ENCODE results near the gene TNS1.

Gene TNS1

GRCh38 chr2:217954971-217955740, 47.6 kb downstream of the TNS1 start:
- Histone ChIP-seq H3K36me3 (ENCODE audit: control insufficient read depth in 5 of 5, insufficient read depth in 5 of 5, low read length in 5 of 5) (peaks cover 0 to 10% (median 8%) of the 10 kb centered on the region in 5 donors), H3K9me3 (ENCODE audit: control insufficient read depth in 5 of 5, low read length in 5 of 5) (no peaks in the 10 kb centered on the region), H3K4me1 (ENCODE audit: control insufficient read depth in 5 of 5, insufficient read depth in 5 of 5, low read length in 5 of 5) (peaks cover 7 to 73% (median 47%) of the 10 kb centered on the region in 5 donors), H3K9ac (ENCODE audit: low read length in 5 of 5) (peak overlapping the region in 1 of 5 donors; percentile 31), H3K27me3 (ENCODE audit: control insufficient read depth in 5 of 5, insufficient read depth in 4 of 5, low read length in 5 of 5) (no peaks in the 10 kb centered on the region), H3K27ac (ENCODE audit: low read depth, low read length) (peak overlapping the region; percentile 14), H3K4me3 (ENCODE audit: low read depth in 1 of 5, low read length in 5 of 5) (no peak overlapping the region)

- no peaks in the 10 kb centered on the region for H3K9me3 ChIP-seq (ENCODE audit: control insufficient read depth in 5 of 5, low read length in 5 of 5)
- no peak overlapping the region for H3K4me3 ChIP-seq (ENCODE audit: low read depth in 1 of 5, low read length in 5 of 5)
- no peak overlapping the region for H3K9ac ChIP-seq (ENCODE audit: low read length in 5 of 5)
- peaks cover 7 to 74% (median 53%) of the 10 kb centered on the region in 5 donors for H3K4me1 ChIP-seq (ENCODE audit: control insufficient read depth in 5 of 5, insufficient read depth in 5 of 5, low read length in 5 of 5)
- no peaks in the 10 kb centered on the region for H3K27me3 ChIP-seq (ENCODE audit: control insufficient read depth in 5 of 5, insufficient read depth in 4 of 5, low read length in 5 of 5)
- peaks cover 0 to 10% (median 5%) of the 10 kb centered on the region in 5 donors for H3K36me3 ChIP-seq (ENCODE audit: control insufficient read depth in 5 of 5, insufficient read depth in 5 of 5, low read length in 5 of 5)
- H3K27ac ChIP-seq (ENCODE audit: low read depth, low read length), result no peak overlapping the region
Observed at GRCh38 chr2:217954469-217954868, 48.3 kb downstream of the TNS1 start.

GRCh38 chr2:217954051-217954450, 48.7 kb downstream of the TNS1 start:
- Histone ChIP-seq H3K4me1 (ENCODE audit: control insufficient read depth in 5 of 5, insufficient read depth in 5 of 5, low read length in 5 of 5) (peaks cover 7 to 78% (median 57%) of the 10 kb centered on the region in 5 donors), H3K4me3 (ENCODE audit: low read depth in 1 of 5, low read length in 5 of 5) (no peak overlapping the region), H3K9ac (ENCODE audit: low read length in 5 of 5) (no peak overlapping the region), H3K27ac (ENCODE audit: low read depth, low read length) (peak overlapping the region; percentile 62), H3K36me3 (ENCODE audit: control insufficient read depth in 5 of 5, insufficient read depth in 5 of 5, low read length in 5 of 5) (peaks cover 0 to 10% (median 5%) of the 10 kb centered on the region in 5 donors), H3K27me3 (ENCODE audit: control insufficient read depth in 5 of 5, insufficient read depth in 4 of 5, low read length in 5 of 5) (no peaks in the 10 kb centered on the region), H3K9me3 (ENCODE audit: control insufficient read depth in 5 of 5, low read length in 5 of 5) (no peaks in the 10 kb centered on the region)

- Histone ChIP-seq H3K4me3 (ENCODE audit: low read depth in 1 of 5, low read length in 5 of 5) (no peak overlapping the region), H3K9me3 (ENCODE audit: control insufficient read depth in 5 of 5, low read length in 5 of 5) (no peaks in the 10 kb centered on the region), H3K4me1 (ENCODE audit: control insufficient read depth in 5 of 5, insufficient read depth in 5 of 5, low read length in 5 of 5) (peaks cover 7 to 83% (median 62%) of the 10 kb centered on the region in 5 donors), H3K36me3 (ENCODE audit: control insufficient read depth in 5 of 5, insufficient read depth in 5 of 5, low read length in 5 of 5) (peaks cover 0 to 10% (median 5%) of the 10 kb centered on the region in 5 donors), H3K27me3 (ENCODE audit: control insufficient read depth in 5 of 5, insufficient read depth in 4 of 5, low read length in 5 of 5) (no peaks in the 10 kb centered on the region), H3K27ac (ENCODE audit: low read depth, low read length) (peak overlapping the region; percentile 62), H3K9ac (ENCODE audit: low read length in 5 of 5) (peak overlapping the region in 1 of 5 donors; percentile 2)
Observed at GRCh38 chr2:217953531-217953932, 49.3 kb downstream of the TNS1 start.

GRCh38 chr2:217953011-217953481, 49.7 kb downstream of the TNS1 start:
- H3K9ac ChIP-seq (ENCODE audit: low read length in 5 of 5), result no peak overlapping the region
- H3K4me3 ChIP-seq (ENCODE audit: low read depth in 1 of 5, low read length in 5 of 5), result no peak overlapping the region
- peaks cover 7 to 88% (median 67%) of the 10 kb centered on the region in 5 donors for H3K4me1 ChIP-seq (ENCODE audit: control insufficient read depth in 5 of 5, insufficient read depth in 5 of 5, low read length in 5 of 5)
- H3K27ac ChIP-seq (ENCODE audit: low read depth, low read length), result peak overlapping the region; percentile 62
- H3K27me3 ChIP-seq (ENCODE audit: control insufficient read depth in 5 of 5, insufficient read depth in 4 of 5, low read length in 5 of 5), result no peaks in the 10 kb centered on the region
- no peaks in the 10 kb centered on the region for H3K9me3 ChIP-seq (ENCODE audit: control insufficient read depth in 5 of 5, low read length in 5 of 5)
- peaks cover 0 to 5% (median under 1%) of the 10 kb centered on the region in 5 donors for H3K36me3 ChIP-seq (ENCODE audit: control insufficient read depth in 5 of 5, insufficient read depth in 5 of 5, low read length in 5 of 5)

- peaks cover 7 to 88% (median 73%) of the 10 kb centered on the region in 5 donors for H3K4me1 ChIP-seq (ENCODE audit: control insufficient read depth in 5 of 5, insufficient read depth in 5 of 5, low read length in 5 of 5)
- H3K4me3 ChIP-seq (ENCODE audit: low read depth in 1 of 5, low read length in 5 of 5), result no peak overlapping the region
Observed at GRCh38 chr2:217952409-217952808, 50.4 kb downstream of the TNS1 start.

GRCh38 chr2:217951521-217952247, 51.1 kb downstream of the TNS1 start:
- Histone ChIP-seq H3K27me3 (ENCODE audit: control insufficient read depth in 5 of 5, insufficient read depth in 4 of 5, low read length in 5 of 5) (no peaks in the 10 kb centered on the region), H3K4me1 (ENCODE audit: control insufficient read depth in 5 of 5, insufficient read depth in 5 of 5, low read length in 5 of 5) (peaks cover 5 to 81% (median 71%) of the 10 kb centered on the region in 5 donors), H3K9ac (ENCODE audit: low read length in 5 of 5) (no peak overlapping the region), H3K36me3 (ENCODE audit: control insufficient read depth in 5 of 5, insufficient read depth in 5 of 5, low read length in 5 of 5) (peaks cover 0 to 4% (median 0%) of the 10 kb centered on the region in 5 donors), H3K4me3 (ENCODE audit: low read depth in 1 of 5, low read length in 5 of 5) (no peak overlapping the region), H3K27ac (ENCODE audit: low read depth, low read length) (peak overlapping the region; percentile 37), H3K9me3 (ENCODE audit: control insufficient read depth in 5 of 5, low read length in 5 of 5) (no peaks in the 10 kb centered on the region)

More at GRCh38 chr2:217952409-217952808, 50.4 kb downstream of the TNS1 start:
- peak overlapping the region; percentile 62 for H3K27ac ChIP-seq (ENCODE audit: low read depth, low read length)
- no peak overlapping the region for H3K9ac ChIP-seq (ENCODE audit: low read length in 5 of 5)
- peaks cover 0 to 4% (median 0%) of the 10 kb centered on the region in 5 donors for H3K36me3 ChIP-seq (ENCODE audit: control insufficient read depth in 5 of 5, insufficient read depth in 5 of 5, low read length in 5 of 5)
- no peaks in the 10 kb centered on the region for H3K9me3 ChIP-seq (ENCODE audit: control insufficient read depth in 5 of 5, low read length in 5 of 5)
- no peaks in the 10 kb centered on the region for H3K27me3 ChIP-seq (ENCODE audit: control insufficient read depth in 5 of 5, insufficient read depth in 4 of 5, low read length in 5 of 5)

- peaks cover 4 to 77% (median 70%) of the 10 kb centered on the region in 5 donors for H3K4me1 ChIP-seq (ENCODE audit: control insufficient read depth in 5 of 5, insufficient read depth in 5 of 5, low read length in 5 of 5)
- H3K9ac ChIP-seq (ENCODE audit: low read length in 5 of 5), result no peak overlapping the region
- peaks cover 0 to 4% (median 0%) of the 10 kb centered on the region in 5 donors for H3K36me3 ChIP-seq (ENCODE audit: control insufficient read depth in 5 of 5, insufficient read depth in 5 of 5, low read length in 5 of 5)
- H3K27ac ChIP-seq (ENCODE audit: low read depth, low read length), result peak overlapping the region; percentile 37
- no peak overlapping the region for H3K4me3 ChIP-seq (ENCODE audit: low read depth in 1 of 5, low read length in 5 of 5)
- H3K9me3 ChIP-seq (ENCODE audit: control insufficient read depth in 5 of 5, low read length in 5 of 5), result no peaks in the 10 kb centered on the region
- no peaks in the 10 kb centered on the region for H3K27me3 ChIP-seq (ENCODE audit: control insufficient read depth in 5 of 5, insufficient read depth in 4 of 5, low read length in 5 of 5)
Observed at GRCh38 chr2:217951091-217951490, 51.7 kb downstream of the TNS1 start.

GRCh38 chr2:217950401-217950871, 52.4 kb downstream of the TNS1 start:
- Histone ChIP-seq H3K9me3 (ENCODE audit: control insufficient read depth in 5 of 5, low read length in 5 of 5) (no peaks in the 10 kb centered on the region), H3K36me3 (ENCODE audit: control insufficient read depth in 5 of 5, insufficient read depth in 5 of 5, low read length in 5 of 5) (peaks cover 0 to 4% (median 0%) of the 10 kb centered on the region in 5 donors), H3K9ac (ENCODE audit: low read length in 5 of 5) (peak overlapping the region in 2 of 5 donors; percentile 10 to 15), H3K27me3 (ENCODE audit: control insufficient read depth in 5 of 5, insufficient read depth in 4 of 5, low read length in 5 of 5) (no peaks in the 10 kb centered on the region), H3K4me3 (ENCODE audit: low read depth in 1 of 5, low read length in 5 of 5) (peak overlapping the region in 1 of 5 donors; percentile 15), H3K27ac (ENCODE audit: low read depth, low read length) (peak overlapping the region; percentile 37), H3K4me1 (ENCODE audit: control insufficient read depth in 5 of 5, insufficient read depth in 5 of 5, low read length in 5 of 5) (peaks cover 4 to 84% (median 75%) of the 10 kb centered on the region in 5 donors)

All from subcutaneous abdominal adipose tissue (tissue), 5 donors.